Measurements from ENCODE around the gene HIPK4.
"Not testable (repeated sequence)": the region's sequence is repeated elsewhere in the genome, so short reads cannot be mapped to it uniquely, and the experiment has no call there.

The HIPK4 gene

DNA sequence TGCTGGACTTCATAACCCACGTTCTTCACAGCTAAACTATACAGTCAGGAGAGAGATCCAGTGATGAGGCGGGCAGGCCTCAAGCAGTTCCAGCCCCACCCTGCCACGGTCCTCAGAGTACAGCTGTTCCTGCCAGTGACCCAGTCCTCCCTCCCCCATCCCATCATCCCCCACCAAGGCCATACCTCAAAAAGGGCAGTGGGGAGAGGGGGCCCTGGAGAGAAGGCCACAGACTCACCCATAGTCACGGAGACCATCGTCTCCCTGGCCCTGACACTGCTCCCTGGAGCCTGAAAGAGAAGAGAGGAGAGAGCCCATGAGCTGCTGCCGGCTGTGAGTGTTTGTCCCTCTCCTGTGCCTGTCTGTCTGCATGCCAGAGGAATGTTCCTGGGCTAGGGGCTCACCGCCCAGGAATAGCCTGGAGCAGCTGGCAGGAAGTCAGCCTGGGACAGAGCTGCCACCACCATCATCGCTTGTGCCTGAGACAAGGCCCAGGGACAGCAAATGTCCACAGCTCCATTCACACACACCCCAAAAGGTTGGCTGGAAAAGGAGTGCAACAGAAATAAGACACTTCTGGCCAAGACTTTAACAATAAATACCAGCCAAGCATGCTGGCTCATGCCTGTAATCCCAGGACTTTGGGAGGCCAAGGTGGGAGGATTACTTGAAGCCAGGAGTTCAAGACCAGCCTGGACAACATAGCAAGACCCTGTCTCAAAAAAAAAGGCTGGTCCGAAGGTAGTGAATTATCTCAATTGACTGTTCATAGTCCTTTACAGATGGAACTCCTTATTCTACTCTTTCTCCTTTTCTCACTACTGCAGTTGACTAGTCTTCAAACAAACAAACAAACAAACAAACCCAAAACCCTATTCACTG is 48.1 kb downstream of the HIPK4 start:
- peak in 20 of 56 donors; percentile 1 to 59 (median 12) for DNase-seq

DNA sequence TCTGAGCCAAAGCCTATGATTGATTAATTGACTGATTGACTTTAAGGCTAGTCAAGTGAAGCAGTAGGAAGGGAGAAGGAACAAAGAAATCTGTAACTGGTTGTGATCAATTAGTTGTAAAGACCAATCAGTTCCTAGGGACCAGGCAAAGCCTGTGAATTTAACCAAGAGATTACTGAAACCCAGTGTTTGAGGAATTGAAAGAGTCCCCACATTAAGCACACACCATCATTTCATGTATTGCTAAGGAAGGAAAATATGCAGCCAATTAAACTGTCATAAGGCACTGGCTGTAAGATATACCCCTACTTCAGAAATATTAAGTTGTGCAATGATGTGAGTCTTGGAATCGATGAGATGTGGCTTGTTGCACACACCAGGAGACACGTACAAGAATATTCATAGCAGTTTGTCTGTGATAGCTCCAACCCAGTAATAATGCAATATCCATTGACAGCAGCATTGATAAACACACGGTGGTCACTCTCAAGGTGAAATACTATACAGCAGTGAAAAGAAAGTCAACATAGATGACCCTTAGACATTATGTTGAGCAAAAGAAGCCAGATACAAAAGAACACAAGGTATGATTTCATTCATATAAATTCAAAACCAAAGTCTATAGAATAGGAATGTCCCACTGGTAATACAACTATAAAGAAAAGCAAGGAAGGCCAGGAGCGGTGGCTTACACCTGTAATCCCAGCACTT is 50.8 kb downstream of the HIPK4 start:
- DNase-seq: no peak

DNA sequence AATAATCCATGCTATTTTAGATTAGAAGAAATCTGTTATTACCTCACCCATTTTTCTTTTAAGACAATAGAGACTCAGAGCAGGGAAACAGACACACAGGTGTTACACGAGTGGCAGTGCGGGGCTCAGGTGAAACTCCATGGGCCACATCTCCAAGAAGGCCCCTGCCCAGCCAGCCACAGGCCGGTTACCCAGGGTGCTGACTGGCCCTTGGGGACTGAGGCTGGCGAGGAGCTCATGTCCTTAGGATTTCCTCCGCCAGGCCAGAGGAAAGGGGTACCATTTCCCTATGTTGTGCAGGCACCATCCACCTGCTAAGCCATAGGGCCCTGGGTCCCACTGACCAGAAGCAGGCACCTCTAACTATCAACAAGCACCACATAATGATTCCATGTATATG is 52.4 kb downstream of the HIPK4 start:
- no peak for DNase-seq

DNA sequence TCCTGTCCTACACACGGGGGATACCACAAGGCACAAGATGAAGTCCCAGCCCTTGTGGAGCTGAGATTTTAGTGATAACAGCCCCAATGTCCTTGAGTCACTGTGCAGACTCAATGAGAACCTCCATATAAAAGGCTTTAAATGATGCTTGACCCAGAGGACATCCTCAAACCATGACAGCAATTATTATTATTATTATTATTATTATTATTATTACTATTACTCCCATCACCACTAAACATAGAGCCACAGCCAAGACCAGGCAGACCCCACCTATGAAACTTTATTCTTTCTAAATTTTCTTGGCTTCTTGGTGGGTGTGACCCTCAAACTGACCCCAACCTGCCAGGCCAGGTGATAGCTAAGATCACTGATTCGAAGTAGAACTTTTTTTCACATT is 52.9 kb downstream of the HIPK4 start:
- DNase-seq: no peak

DNA sequence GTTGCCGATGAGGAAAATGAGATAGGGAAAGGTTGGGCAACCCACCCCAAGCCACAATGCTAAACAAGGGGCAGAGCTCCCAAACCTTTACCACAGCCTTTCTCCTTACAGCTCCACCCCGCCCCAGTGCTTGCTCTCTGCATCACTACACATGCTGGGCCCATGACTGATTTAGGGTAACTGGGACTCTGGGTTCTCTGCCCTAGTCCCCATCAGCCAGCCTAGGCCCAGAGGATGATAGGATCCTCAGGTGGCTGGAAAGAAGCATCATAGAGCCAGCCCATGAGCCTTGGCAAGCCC is 53.4 kb downstream of the HIPK4 start:
- no peak for DNase-seq

DNA sequence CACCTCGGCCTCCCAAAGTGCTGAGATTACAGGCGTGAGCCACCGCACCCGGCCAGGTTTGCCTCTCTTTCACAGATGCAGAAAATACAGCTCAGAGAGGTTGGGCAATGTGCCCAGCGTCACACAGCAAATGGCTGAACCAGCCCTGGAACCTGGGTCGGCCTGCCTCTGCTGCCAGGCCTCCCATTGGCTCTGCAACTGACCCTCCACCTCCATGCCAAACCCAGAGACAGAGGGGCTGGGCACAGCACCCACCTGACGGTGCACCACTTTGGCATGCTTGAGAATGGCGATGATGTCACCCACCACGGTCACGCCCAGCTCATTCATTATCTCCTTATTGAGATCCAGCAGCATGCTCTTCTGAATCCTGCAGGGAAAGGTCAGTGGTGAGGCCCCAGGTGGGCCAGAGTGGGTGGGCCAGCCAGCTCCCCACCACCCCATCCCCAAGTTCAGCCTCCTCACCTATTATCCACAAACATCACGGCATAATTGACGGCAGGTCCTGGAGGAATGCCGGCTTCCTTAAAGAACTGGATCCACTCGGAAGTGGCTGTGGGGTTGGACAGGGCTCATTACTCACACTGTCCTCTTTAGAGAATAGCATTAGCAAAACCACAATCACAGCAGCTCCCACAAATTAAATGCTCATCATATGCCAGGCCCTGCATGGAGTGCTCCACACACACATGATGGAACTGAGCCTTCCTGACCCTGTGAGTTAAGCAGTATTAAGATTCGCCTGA is 54.0 kb downstream of the HIPK4 start:
- DNase-seq: no peak

DNA sequence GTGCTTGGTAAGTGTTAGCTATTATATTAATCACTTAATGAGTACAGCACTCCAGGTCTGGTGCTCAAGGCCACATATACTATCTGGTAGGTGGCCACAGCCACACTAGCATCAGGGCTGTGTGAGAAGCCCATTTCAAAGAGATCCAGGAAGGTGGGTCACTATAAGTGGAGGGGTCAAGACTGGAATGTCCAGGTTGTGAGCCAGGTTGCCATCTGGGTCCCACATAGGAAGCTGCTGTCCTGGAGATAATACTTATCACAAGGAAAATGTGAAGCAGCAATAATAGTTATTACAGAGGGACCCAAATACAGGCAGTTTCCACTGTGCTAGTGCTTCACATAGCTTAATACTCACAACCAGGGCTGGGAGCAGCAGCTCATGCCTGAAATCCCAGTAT is 54.9 kb downstream of the HIPK4 start:
- no peak for DNase-seq

DNA sequence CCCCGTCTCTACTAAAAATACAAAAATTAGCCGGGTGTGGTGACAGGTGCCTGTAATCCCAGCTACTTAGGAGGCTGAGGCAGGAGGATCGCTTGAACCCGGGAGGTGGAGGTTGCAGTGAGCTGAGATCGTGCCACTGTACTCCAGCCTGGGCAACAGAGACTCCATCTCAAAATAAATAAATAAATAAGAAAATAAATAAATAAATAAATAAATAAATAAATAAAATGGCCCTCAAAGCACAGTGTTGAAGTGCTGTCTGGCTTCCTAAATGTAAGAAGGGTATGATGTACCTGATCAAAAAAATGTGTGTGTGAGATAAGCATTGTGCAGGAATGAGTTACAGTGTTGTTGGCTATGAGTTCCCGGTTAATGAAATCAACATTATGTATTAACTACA is 56.9 kb downstream of the HIPK4 start:
- not testable (repeated sequence) for DNase-seq

DNA sequence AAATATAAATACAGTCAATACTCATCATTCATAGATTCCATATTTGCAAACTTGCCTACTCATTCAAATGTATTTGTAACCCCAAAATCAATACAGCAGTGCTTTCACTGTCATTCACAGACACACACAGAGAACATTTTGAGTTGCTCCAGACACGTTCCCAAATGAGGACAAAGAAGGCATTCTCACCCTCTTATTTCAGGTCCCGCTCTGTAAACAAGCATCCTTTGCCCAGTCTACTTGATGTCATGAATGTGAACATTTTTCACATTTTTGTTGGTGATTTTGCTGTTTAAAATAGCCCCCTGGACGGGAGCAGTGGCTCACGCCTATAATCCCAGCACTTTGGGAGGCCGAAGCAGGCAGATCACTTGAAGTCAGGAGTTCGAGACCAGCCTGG is 57.3 kb downstream of the HIPK4 start:
- peak in 11 of 56 donors; percentile 2 to 31 (median 15) for DNase-seq

DNA sequence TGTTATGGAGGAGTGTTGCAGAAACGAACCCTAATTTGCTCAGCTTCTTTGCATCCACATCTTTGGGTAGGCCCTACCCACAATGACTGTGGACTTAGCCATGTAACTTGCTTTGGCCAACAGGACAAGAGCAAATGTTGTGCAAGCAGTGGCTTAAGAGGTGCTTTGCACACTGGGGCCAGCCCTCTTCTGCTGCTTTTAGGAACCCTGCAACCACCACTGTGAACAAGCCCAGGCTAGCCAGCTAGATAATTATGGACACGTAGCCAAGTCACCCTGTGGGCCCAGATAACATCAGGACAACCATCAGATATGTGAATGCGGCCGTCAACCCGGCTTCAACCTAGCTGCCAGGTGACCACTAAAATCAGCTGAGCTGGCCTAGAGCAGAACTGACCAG is 58.9 kb downstream of the HIPK4 start:
- DNase-seq: no peak

All from amygdala (tissue), 56 donors.